ENCODE data around the gene TDRD10. TPM values are rescaled to one million over a fixed set of nuclear protein-coding genes. Genes with fewer than 3 reads are reported as not detected.

Gene TDRD10
- total and polyA plus RNA-seq, 4 donors, result 0.23 to 1.5 (median 0.78) TPM

DNA sequence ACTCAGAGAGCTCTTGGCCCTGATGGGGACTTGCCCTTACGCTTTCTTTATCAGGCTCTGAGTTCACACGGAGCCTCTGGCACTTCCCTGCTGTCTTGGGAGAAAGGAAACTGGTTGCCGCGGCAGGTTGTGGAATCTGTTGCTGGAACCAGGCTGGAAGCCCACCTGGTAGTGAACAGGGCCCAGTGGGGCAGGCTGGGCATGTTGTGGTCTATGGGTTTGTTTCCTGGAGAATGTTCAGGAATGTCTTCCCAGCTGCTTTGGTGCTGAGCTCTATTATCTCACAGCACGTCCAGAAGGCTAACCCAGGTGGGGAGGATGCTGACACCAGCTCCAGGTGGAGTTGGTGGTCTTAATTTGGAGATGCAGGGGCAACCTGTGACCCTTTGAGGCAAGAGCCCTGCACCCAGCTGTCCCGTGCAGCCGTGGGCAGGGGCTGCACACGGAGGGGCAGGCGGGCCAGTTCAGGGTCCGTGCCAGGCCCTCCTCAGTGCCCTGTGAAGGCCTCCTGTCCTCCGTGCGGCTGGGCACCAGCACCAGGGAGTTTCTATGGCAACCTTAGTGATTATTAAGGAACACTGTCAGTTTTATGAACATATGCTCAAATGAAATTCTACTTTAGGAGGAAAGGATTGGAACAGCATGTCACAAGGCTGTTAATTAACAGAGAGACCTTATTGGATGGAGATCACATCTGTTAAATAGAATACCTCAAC is 33.3 kb upstream of the TDRD10 start:
- 71% methylated on average over 12 of the region's 12 CpGs for WGBS
- no peaks in the 10 kb centered on the region for H3K27me3 ChIP-seq (ENCODE audit: control insufficient read depth in 4 of 4, insufficient read depth in 4 of 4, low read length in 3 of 4)
- TF ChIP-seq EGR1 (IDR thresholded peaks at IDR 0.05; ENCODE audit: low read depth in 2 of 2) (no peak), JUND (IDR thresholded peaks at IDR 0.05) (no peak), HNF4G (IDR thresholded peaks at IDR 0.05) (no peak), SP1 (IDR thresholded peaks at IDR 0.05) (no peak)
- TF ChIP-seq, protein P1, sequence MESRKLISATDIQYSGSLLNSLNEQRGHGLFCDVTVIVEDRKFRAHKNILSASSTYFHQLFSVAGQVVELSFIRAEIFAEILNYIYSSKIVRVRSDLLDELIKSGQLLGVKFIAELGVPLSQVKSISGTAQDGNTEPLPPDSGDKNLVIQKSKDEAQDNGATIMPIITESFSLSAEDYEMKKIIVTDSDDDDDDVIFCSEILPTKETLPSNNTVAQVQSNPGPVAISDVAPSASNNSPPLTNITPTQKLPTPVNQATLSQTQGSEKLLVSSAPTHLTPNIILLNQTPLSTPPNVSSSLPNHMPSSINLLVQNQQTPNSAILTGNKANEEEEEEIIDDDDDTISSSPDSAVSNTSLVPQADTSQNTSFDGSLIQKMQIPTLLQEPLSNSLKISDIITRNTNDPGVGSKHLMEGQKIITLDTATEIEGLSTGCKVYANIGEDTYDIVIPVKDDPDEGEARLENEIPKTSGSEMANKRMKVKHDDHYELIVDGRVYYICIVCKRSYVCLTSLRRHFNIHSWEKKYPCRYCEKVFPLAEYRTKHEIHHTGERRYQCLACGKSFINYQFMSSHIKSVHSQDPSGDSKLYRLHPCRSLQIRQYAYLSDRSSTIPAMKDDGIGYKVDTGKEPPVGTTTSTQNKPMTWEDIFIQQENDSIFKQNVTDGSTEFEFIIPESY (IDR thresholded peaks at IDR 0.05), result no peak
- peaks cover 0 to 15% (median 7%) of the 10 kb centered on the region in 4 donors for H3K4me1 ChIP-seq (ENCODE audit: control insufficient read depth in 4 of 4, insufficient read depth in 4 of 4, low read length in 3 of 4)
- no peak overlapping the region for H3K4me3 ChIP-seq (ENCODE audit: low read depth in 1 of 3, low read length in 3 of 3)
- H3K9ac ChIP-seq (ENCODE audit: low read depth in 1 of 2, low read length in 2 of 2), result no peak overlapping the region
- peak overlapping the region; percentile 22 to 42 for H3K27ac ChIP-seq (ENCODE audit: low read depth in 1 of 2, low read length in 2 of 2)
- no peaks in the 10 kb centered on the region for H3K9me3 ChIP-seq (ENCODE audit: control insufficient read depth in 4 of 4, low read length in 3 of 4)
- no peak for DNase-seq (ENCODE audit: low spot score)
- H3K36me3 ChIP-seq (ENCODE audit: control insufficient read depth in 4 of 4, insufficient read depth in 3 of 4, low read depth in 1 of 4, low read length in 3 of 4), result peaks cover 12 to 33% (median 19%) of the 10 kb centered on the region in 4 donors

DNA sequence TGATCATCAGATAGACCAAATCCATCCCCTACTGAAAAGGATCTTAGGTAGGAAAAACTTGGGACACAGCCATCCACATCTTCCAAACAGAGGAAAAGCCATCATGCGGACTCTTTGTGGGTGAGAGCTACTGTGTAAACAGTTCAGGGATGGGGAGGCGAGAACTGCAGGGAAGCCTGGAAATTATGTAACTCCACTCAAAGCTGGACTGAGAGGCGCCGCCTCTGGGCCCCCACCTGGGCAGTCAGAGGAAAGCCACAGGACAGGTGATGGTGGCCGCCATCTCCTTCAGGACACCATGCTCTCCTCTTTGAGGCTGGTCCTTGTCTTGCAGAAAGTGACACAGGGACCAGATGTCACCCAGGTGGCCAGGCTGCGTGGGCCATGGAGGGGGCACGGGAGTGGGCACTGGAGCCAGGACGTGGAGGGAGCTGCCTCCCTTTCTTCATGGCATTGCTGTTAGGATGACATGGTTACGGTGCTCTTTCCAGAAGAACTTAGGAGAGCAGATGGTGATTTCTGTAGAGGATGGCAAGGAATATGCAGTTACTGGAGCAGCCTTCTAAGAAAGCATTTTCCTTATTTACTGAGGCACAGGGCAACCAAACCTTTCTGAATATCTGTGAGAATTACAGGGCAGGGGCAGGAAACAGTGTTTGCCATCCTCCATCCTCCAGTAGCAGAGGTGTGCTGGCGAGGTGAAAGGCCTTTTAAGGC is 32.0 kb upstream of the TDRD10 start:
- WGBS, result 66% methylated on average over 10 of the region's 10 CpGs
- no peak overlapping the region for H3K4me3 ChIP-seq (ENCODE audit: low read depth in 1 of 3, low read length in 3 of 3)
- peaks cover 8 to 28% (median 14%) of the 10 kb centered on the region in 4 donors for H3K36me3 ChIP-seq (ENCODE audit: control insufficient read depth in 4 of 4, insufficient read depth in 3 of 4, low read depth in 1 of 4, low read length in 3 of 4)
- peak in 1 of 2 donors; percentile 31 for TF ChIP-seq RAD21 (IDR thresholded peaks at IDR 0.05)
- TF ChIP-seq NR2F2 (IDR thresholded peaks at IDR 0.05), result no peak
- no peak for TF ChIP-seq EGR1 (IDR thresholded peaks at IDR 0.05; ENCODE audit: low read depth in 2 of 2)
- TF ChIP-seq, protein P1 (IDR thresholded peaks at IDR 0.05), result no peak
- TF ChIP-seq SP1 (IDR thresholded peaks at IDR 0.05), result no peak
- TF ChIP-seq, protein P2, sequence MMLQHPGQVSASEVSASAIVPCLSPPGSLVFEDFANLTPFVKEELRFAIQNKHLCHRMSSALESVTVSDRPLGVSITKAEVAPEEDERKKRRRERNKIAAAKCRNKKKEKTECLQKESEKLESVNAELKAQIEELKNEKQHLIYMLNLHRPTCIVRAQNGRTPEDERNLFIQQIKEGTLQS (IDR thresholded peaks at IDR 0.05), result no peak
- TF ChIP-seq, protein P3, sequence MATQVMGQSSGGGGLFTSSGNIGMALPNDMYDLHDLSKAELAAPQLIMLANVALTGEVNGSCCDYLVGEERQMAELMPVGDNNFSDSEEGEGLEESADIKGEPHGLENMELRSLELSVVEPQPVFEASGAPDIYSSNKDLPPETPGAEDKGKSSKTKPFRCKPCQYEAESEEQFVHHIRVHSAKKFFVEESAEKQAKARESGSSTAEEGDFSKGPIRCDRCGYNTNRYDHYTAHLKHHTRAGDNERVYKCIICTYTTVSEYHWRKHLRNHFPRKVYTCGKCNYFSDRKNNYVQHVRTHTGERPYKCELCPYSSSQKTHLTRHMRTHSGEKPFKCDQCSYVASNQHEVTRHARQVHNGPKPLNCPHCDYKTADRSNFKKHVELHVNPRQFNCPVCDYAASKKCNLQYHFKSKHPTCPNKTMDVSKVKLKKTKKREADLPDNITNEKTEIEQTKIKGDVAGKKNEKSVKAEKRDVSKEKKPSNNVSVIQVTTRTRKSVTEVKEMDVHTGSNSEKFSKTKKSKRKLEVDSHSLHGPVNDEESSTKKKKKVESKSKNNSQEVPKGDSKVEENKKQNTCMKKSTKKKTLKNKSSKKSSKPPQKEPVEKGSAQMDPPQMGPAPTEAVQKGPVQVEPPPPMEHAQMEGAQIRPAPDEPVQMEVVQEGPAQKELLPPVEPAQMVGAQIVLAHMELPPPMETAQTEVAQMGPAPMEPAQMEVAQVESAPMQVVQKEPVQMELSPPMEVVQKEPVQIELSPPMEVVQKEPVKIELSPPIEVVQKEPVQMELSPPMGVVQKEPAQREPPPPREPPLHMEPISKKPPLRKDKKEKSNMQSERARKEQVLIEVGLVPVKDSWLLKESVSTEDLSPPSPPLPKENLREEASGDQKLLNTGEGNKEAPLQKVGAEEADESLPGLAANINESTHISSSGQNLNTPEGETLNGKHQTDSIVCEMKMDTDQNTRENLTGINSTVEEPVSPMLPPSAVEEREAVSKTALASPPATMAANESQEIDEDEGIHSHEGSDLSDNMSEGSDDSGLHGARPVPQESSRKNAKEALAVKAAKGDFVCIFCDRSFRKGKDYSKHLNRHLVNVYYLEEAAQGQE (IDR thresholded peaks at IDR 0.05), result no peak
- TF ChIP-seq RXRA (IDR thresholded peaks at IDR 0.05), result peak in 1 of 2 donors; percentile 46
- TF ChIP-seq FOXA1 (IDR thresholded peaks at IDR 0.05), result no peak
- TF ChIP-seq YY1 (IDR thresholded peaks at IDR 0.05), result peak; percentile 28
- no peak for TF ChIP-seq JUND (IDR thresholded peaks at IDR 0.05)
- no peak for TF ChIP-seq FOXA2 (IDR thresholded peaks at IDR 0.05)
- TF ChIP-seq, protein P4, sequence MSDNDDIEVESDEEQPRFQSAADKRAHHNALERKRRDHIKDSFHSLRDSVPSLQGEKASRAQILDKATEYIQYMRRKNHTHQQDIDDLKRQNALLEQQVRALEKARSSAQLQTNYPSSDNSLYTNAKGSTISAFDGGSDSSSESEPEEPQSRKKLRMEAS (IDR thresholded peaks at IDR 0.05), result no peak
- TF ChIP-seq, protein P5, sequence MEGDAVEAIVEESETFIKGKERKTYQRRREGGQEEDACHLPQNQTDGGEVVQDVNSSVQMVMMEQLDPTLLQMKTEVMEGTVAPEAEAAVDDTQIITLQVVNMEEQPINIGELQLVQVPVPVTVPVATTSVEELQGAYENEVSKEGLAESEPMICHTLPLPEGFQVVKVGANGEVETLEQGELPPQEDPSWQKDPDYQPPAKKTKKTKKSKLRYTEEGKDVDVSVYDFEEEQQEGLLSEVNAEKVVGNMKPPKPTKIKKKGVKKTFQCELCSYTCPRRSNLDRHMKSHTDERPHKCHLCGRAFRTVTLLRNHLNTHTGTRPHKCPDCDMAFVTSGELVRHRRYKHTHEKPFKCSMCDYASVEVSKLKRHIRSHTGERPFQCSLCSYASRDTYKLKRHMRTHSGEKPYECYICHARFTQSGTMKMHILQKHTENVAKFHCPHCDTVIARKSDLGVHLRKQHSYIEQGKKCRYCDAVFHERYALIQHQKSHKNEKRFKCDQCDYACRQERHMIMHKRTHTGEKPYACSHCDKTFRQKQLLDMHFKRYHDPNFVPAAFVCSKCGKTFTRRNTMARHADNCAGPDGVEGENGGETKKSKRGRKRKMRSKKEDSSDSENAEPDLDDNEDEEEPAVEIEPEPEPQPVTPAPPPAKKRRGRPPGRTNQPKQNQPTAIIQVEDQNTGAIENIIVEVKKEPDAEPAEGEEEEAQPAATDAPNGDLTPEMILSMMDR (IDR thresholded peaks at IDR 0.05; ENCODE audit: low read depth, low read length, missing input control), result no peak
- no peak for TF ChIP-seq TAF1 (conservative IDR thresholded peaks at IDR 0.05)
- no peak for TF ChIP-seq HNF4G (IDR thresholded peaks at IDR 0.05)
- peak in 1 of 2 donors; percentile 28 for TF ChIP-seq HNF4A (conservative IDR thresholded peaks at IDR 0.05)
- no peak for TF ChIP-seq GABPA (IDR thresholded peaks at IDR 0.05 in 1 of 2, conservative IDR thresholded peaks at IDR 0.05 in 1 of 2)
- H3K9ac ChIP-seq (ENCODE audit: low read depth in 1 of 2, low read length in 2 of 2), result no peak overlapping the region
- peaks cover 0 to 15% (median 7%) of the 10 kb centered on the region in 4 donors for H3K4me1 ChIP-seq (ENCODE audit: control insufficient read depth in 4 of 4, insufficient read depth in 4 of 4, low read length in 3 of 4)
- H3K27me3 ChIP-seq (ENCODE audit: control insufficient read depth in 4 of 4, insufficient read depth in 4 of 4, low read length in 3 of 4), result no peaks in the 10 kb centered on the region
- H3K27ac ChIP-seq (ENCODE audit: low read depth in 1 of 2, low read length in 2 of 2), result peak overlapping the region; percentile 29 to 42
- no peak for DNase-seq (ENCODE audit: low spot score)
- H3K9me3 ChIP-seq (ENCODE audit: control insufficient read depth in 4 of 4, low read length in 3 of 4), result no peaks in the 10 kb centered on the region

All from liver (tissue), 9 donors.